Measurements from ENCODE around the gene NCMAP.

NCMAP gene

DNA sequence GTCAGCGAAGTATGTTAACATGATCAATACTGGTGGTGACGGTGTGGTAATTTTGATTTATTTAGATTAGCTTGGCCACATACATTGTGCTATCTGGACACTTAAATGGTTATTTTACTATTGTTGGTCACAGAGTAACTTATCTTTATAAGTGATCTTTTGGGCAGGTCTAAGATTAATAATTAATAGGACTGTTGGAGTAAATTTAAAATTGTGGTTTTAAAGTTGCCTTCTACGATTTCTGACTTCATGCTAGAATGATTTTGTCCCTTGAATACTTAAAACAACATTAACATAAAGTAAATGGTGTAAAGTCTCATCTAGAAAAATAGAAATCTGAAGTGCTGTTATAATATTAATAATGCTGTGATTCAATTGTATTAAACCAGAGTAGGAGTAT lies 101.9 kb downstream of the NCMAP start:
- H3K27ac ChIP-seq = peak overlapping the region; percentile 33; the same call in 1 of the 2 replicates
- TF ChIP-seq, protein P1, sequence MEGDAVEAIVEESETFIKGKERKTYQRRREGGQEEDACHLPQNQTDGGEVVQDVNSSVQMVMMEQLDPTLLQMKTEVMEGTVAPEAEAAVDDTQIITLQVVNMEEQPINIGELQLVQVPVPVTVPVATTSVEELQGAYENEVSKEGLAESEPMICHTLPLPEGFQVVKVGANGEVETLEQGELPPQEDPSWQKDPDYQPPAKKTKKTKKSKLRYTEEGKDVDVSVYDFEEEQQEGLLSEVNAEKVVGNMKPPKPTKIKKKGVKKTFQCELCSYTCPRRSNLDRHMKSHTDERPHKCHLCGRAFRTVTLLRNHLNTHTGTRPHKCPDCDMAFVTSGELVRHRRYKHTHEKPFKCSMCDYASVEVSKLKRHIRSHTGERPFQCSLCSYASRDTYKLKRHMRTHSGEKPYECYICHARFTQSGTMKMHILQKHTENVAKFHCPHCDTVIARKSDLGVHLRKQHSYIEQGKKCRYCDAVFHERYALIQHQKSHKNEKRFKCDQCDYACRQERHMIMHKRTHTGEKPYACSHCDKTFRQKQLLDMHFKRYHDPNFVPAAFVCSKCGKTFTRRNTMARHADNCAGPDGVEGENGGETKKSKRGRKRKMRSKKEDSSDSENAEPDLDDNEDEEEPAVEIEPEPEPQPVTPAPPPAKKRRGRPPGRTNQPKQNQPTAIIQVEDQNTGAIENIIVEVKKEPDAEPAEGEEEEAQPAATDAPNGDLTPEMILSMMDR (IDR thresholded peaks at IDR 0.05) = no peak
- TF ChIP-seq ZFX (IDR thresholded peaks at IDR 0.05; ENCODE audit: borderline replicate concordance) = no peak
